ENCODE measurements around the gene NDC80.
"Not testable (repeated sequence)": the region's sequence is repeated elsewhere in the genome, so short reads cannot be mapped to it uniquely, and the experiment has no call there.

Gene NDC80

DNA sequence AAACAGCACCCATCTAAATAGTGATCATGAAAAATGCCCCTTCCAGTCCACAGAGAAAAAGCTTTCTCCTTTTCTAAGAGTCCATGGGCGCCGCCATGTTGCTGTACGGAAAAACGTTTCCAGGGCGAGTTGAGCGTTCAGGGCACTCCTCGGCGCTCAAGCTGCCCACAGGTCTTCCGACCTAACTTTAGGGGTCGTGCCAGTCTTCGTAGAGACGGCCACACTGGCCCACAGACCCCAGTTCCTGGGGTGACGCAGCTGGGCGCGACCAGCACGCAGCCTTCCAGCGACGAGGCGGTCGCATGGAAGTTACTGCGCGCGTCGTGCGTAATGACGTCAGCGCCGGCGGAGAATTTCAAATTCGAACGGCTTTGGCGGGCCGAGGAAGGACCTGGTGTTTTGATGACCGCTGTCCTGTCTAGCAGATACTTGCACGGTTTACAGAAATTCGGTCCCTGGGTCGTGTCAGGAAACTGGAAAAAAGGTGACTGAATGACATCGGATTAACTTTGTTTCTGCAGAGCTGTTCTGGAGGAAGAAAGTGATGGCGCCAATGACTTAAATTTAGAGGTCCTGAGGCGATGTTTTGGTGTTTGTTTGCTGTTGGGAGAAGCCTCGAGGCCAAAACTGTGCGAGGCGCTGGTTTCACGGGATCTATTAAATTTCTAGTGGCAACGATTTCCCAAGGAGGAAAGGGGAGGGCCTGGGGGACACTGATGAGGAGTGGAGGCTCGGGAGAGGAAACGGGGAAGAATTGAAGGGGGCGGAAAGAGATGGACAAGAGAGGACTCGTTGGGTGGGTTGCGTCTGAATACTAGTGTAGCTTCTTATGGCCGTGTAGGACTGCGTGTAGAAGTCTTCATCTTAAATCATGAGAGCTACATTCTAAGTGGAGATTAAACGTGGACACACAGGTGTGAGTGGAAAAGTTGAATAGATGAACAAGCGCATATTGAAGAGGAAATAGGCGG lies at the start of gene NDC80, which contains the start of gene METTL4:
NDC80 (plus strand) TSS at position 358 of the 971 bp plus-strand sequence. CDS start 1,429 bp downstream, outside the sequence.
METTL4 (minus strand) TSS at position 306 of the 971 bp plus-strand sequence. CDS start 4,289 bp downstream, outside the sequence.
- DNase-seq (ENCODE audit: low read depth in 1 of 2, low spot score in 1 of 2): peak; percentile 75

DNA sequence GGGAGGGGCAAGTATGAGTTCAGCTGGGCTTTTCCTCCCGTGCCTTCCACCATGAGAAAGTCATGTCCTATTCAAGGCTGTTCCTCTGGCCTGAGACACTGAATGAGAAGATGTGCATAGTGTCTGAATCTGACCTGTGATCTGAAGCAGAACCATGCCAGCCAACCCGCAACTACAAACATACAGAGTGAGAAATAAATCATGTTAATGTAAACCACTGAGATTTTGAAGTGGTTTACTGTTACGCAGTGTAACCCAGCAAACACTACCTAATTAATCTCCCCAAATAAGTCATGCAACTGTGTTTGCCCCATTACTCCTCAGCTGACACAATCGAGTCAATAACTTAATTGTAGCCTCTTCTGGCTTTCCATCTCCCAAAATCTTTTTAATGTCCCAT lies 49.2 kb upstream of the NDC80 start:
- DNase-seq (ENCODE audit: low read depth in 1 of 2, low spot score in 1 of 2): no peak

DNA sequence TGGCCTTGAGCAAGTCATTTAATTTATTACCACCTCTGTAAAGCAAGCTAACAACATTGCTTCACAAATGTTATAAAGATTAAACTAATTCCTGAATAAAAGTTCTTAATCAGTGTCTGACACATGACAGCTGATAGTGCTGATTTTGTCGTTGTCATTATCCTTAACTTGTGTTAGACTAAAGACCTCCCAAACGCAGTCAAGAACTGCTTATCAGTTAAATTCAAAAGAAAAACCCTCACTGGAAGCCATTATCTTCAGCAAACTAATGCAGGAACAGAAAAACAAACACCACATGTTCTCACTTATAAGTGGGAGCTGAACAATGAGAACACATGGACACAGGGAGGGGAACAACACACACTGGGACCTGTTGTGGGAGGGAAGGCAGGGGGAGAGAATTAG lies 46.6 kb upstream of the NDC80 start:
- DNase-seq (ENCODE audit: low read depth in 1 of 2, low spot score in 1 of 2): not testable (repeated sequence)

- DNase-seq (ENCODE audit: low read depth in 1 of 2, low spot score in 1 of 2): no peak
These were observed 45.0 kb upstream of the NDC80 start for GRCh38 chr18:2526329-2526728.

DNA sequence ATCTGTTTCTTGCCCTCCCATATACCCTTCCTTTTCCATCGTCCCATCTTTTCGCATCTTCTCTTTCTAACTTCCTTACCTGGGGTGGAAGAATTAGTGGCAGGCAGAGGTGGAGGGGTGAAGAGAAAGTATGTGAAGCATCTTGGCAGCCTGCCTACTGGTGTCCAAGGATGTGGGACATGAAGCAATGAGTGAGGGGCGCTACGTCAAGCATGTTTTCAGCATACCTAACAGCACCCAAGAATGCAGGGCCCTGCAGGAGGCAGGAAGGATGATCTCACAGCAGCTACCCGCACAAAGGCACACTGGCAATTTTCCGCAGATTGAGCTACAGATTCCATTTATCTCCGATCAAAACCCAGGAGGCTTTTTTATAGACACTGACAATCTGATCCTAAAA lies 42.2 kb upstream of the NDC80 start:
- no peak for DNase-seq (ENCODE audit: low read depth in 1 of 2, low spot score in 1 of 2)

DNA sequence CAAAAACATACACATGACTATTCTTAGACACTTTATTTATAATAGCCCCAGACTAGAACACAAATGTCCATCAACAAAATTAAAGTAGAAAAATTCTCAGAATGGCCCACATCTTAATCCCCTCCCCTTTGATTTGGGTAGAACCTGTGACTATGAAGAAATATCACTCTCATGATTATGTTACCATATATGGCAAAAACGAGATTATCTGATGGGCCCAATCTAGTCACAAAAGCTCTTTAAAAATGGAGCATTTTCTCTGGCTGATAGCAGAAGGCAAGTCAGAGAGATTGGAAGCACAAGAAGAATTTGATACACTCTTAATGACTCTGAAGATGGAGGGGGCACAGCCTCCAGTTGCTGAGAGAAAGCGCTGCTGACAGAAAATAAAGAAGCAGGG lies 39.6 kb upstream of the NDC80 start:
- DNase-seq (ENCODE audit: low read depth in 1 of 2, low spot score in 1 of 2): no peak

DNA sequence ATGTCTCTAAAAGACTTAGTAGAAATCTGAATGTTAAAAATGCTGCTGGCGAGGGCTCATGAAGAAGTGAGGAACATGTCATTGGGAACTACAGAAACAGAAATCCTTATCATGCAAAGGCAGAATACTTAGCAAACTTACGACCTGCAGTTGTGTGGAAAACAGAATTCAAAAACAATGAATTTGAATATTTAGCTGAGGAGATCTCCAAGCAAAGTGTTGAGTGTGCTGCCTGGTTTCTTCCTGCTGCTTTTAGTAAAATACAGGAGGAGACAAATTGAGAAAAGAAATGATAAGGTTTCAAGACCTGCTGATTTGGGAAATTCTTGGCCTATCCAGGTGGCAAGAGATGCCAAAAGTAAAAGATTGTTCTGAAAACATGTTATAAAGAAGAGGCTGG lies 38.6 kb upstream of the NDC80 start:
- DNase-seq (ENCODE audit: low read depth in 1 of 2, low spot score in 1 of 2): no peak

GRCh38 chr18:2534906-2535305 lies 36.5 kb upstream of the NDC80 start:
- no peak for DNase-seq (ENCODE audit: low read depth in 1 of 2, low spot score in 1 of 2)

- no peak for DNase-seq (ENCODE audit: low read depth in 1 of 2, low spot score in 1 of 2)
These were observed 35.9 kb upstream of the NDC80 start for GRCh38 chr18:2535419-2535910.

DNA sequence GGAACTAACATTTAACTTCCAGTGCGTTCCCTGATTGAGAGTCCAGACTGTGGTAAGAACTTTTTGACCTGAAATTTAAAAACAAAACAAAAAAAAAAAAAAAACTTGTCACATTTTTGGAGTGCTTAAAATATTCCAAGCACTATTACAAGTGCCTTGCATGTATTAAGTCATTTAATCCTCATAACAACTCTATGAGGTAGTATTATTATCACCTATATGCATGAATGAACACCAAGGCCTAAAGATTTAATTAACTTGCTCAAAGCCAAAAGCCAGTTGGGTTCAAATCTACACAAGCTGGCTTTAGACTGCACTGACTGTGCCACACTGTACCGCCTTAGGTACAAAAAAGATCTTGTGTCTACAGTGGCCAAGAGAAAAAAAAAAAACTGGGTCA lies 35.3 kb upstream of the NDC80 start:
- DNase-seq (ENCODE audit: low read depth in 1 of 2, low spot score in 1 of 2): no peak

DNA sequence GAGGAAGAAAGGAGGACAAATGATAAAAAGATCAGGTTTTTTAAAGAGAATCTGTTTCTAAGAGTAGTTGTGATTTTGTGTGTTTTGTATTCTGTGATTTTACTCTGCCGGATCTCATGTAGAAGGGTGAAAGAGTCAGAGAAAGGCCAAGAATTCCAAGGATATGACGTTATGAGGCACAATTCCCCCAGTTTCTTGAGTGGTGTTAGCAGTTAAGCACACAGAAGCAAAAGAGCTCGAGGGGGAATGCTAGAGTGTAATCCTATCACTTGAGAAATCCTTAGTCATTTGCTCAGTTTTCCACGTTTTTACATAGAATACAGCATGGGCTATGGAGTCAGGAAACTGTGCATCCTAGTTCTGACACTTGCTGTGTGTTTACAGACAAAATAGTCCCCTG lies 34.9 kb upstream of the NDC80 start:
- no peak for DNase-seq (ENCODE audit: low read depth in 1 of 2, low spot score in 1 of 2)

- DNase-seq (ENCODE audit: low read depth in 1 of 2, low spot score in 1 of 2): no peak
These were observed 34.1 kb upstream of the NDC80 start for GRCh38 chr18:2537296-2537695.

DNA sequence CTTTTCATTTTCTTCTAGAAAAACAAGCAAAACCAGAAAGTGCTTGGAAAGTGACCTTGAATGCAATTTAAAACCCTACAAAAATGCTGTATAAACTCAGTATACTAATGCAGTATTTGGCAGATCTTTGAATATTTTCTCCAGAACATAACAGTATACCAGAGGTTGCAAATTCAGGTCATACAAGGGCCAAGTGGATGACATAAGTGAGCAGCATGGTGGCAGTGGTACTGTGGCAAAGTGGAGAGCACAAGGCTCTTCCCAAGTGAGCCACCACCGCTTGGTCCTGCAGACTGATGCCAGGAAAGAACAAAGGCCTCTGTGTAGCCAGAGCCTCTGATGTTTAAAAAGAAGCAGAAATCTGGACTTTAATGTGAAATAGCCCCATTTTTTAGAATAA lies 33.1 kb upstream of the NDC80 start:
- DNase-seq (ENCODE audit: low read depth in 1 of 2, low spot score in 1 of 2): no peak

- no peak for DNase-seq (ENCODE audit: low read depth in 1 of 2, low spot score in 1 of 2)
These were observed 32.5 kb upstream of the NDC80 start for GRCh38 chr18:2538844-2539243.

DNA sequence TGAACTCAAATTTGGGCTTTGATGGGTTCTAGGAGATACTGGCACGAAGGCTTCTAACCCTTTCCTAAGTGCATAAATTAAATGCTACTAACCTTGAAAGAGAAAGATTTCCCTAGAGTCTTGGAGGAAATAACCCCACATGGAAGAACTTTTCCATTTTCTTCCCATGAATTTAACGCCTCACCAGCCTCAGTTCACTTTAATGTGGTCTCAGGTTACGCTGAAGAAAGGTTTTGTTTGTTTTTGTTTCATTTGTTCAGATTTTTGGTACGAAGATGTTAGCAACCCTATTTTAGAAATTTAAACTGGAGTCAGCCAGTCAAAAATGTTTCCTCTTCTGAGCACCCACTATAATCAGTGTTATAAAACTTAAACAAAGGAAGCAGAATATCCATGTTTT lies 30.8 kb upstream of the NDC80 start:
- DNase-seq (ENCODE audit: low read depth in 1 of 2, low spot score in 1 of 2): no peak

GRCh38 chr18:2541925-2542563 lies 29.3 kb upstream of the NDC80 start:
- not testable (repeated sequence) for DNase-seq (ENCODE audit: low read depth in 1 of 2, low spot score in 1 of 2)

DNA sequence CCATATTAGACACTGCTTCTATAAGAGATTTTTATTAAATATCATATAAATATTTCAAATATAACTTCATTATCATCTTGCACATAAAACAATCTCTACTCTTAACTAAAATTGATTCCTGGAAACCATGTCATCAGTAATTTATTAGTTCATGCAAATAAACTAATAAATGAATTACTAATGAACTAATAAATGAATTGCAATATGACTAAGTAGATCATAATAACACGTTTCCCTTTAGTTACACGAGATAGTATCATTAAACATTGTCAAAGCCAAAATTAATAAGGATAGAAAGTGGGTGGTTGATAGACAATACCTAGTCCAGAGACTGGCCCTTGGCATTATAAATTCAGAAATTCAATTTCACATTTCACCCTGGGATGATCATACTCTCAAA lies 26.2 kb upstream of the NDC80 start:
- DNase-seq (ENCODE audit: low read depth in 1 of 2, low spot score in 1 of 2): no peak

- no peak for DNase-seq (ENCODE audit: low read depth in 1 of 2, low spot score in 1 of 2)
These were observed 23.8 kb upstream of the NDC80 start for GRCh38 chr18:2547477-2548087.

- no peak for DNase-seq (ENCODE audit: low read depth in 1 of 2, low spot score in 1 of 2)
These were observed 21.9 kb upstream of the NDC80 start for GRCh38 chr18:2549462-2549861.

- no peak for DNase-seq (ENCODE audit: low read depth in 1 of 2, low spot score in 1 of 2)
These were observed 19.9 kb upstream of the NDC80 start for GRCh38 chr18:2551425-2551824.

- DNase-seq (ENCODE audit: low read depth in 1 of 2, low spot score in 1 of 2): no peak
These were observed 16.7 kb upstream of the NDC80 start for GRCh38 chr18:2554696-2555095.

GRCh38 chr18:2555895-2556294 lies 15.5 kb upstream of the NDC80 start:
- no peak for DNase-seq (ENCODE audit: low read depth in 1 of 2, low spot score in 1 of 2)

Data from activated T-helper 1 cell treated with anti-CD3 and anti-CD28 coated beads, Interleukin-2, amount 50 U/mL, for 16 hours (primary cell).